K562 (cell line): ENCODE measurements around the gene PKLR. TPM values are rescaled to one million over a fixed set of nuclear protein-coding genes. Genes with fewer than 3 reads are reported as not detected.
A peak's percentile ranks its signal among the peaks of the same experiment; 100 is the strongest.

Source experiments
- ARID2 ChIP-seq: fragments of 450-650 bp; IDR thresholded peaks from 2 replicates; pipeline ENCODE4 v1.6.1; 2017; ENCODE audit warnings: antibody characterized with exemption, mild to moderate bottlenecking
- CREB3L1 ChIP-seq: fragments of 450-650 bp; IDR thresholded peaks from 2 replicates; pipeline ENCODE4 v1.6.1; 2014; ENCODE audit warnings: low read depth, mild to moderate bottlenecking, moderate library complexity, borderline replicate concordance
- EP400 ChIP-seq: fragments of 450-650 bp; IDR thresholded peaks from 2 replicates; pipeline ENCODE4 v1.6.1; 2017; ENCODE audit warnings: antibody characterized with exemption, mild to moderate bottlenecking, moderate library complexity
- NCOA1 ChIP-seq: fragments of 450-650 bp; IDR thresholded peaks from 2 replicates; pipeline ENCODE4 v1.6.1; 2016; ENCODE audit warnings: low read depth
- NR2F6 ChIP-seq: fragments of 450-650 bp; formaldehyde crosslinking; IDR thresholded peaks from 2 replicates; pipeline ENCODE4 v1.4.0; 2020; ENCODE audit warnings: mild to moderate bottlenecking
- PHTF2 ChIP-seq: fragments of 250-450 bp; sonication (Bioruptor Pico); IDR thresholded peaks from 2 replicates; pipeline ENCODE4 v1.5.0; 2021; ENCODE audit warnings: mild to moderate bottlenecking
- PTBP1 ChIP-seq: fragments of 200-400 bp; formaldehyde crosslinking; IDR thresholded peaks from 2 replicates; pipeline ENCODE4 v1.6.1; 2017; ENCODE audit warnings: low read depth, low read length
- RFX1 ChIP-seq: fragments of 450-650 bp; IDR thresholded peaks from 2 replicates; pipeline ENCODE4 v1.6.1; 2016; ENCODE audit warnings: mild to moderate bottlenecking, moderate library complexity
- TFE3 ChIP-seq: fragments of 450-650 bp; formaldehyde crosslinking; IDR thresholded peaks from 2 replicates; pipeline ENCODE4 v1.4.0; 2020; ENCODE audit warnings: mild to moderate bottlenecking, mixed read lengths
- TRIM25 ChIP-seq: fragments of 450-650 bp; IDR thresholded peaks from 2 replicates; pipeline ENCODE4 v1.7.0; 2016; ENCODE audit warnings: borderline replicate concordance
- ZBTB9 ChIP-seq: fragments of 450-650 bp; formaldehyde crosslinking; IDR thresholded peaks from 2 replicates; pipeline ENCODE4 v1.4.0; 2020; ENCODE audit warnings: mild to moderate bottlenecking, moderate library complexity
- ZNF224 ChIP-seq: sonication (generic); formaldehyde crosslinking; IDR thresholded peaks from 2 replicates; pipeline ENCODE4 v1.8.0; 2022; ENCODE audit warnings: mild to moderate bottlenecking, missing genetic modification reagents
- ZNF75A ChIP-seq: fragments of 450-650 bp; formaldehyde crosslinking; IDR thresholded peaks from 2 replicates; pipeline ENCODE4 v1.4.0; 2020; ENCODE audit warnings: mild to moderate bottlenecking
- ZNF76 ChIP-seq: fragments of 250-450 bp; sonication (Bioruptor Pico); IDR thresholded peaks from 2 replicates; pipeline ENCODE4 v1.4.0; 2020; ENCODE audit warnings: mild to moderate bottlenecking, moderate library complexity, borderline replicate concordance
- polyA plus RNA-seq, 8 experiments: library from polyadenylated mRNA; depleted of rRNA in 4 of 8; stranded (reverse) in 5 of 8; unstranded in 3 of 8; fragments of >200 nt; fragmentation: Nextera tagmentation in 2 of 8; fragmentation: Illumina TruSeq in 1 of 8; extraction: Ambion mirVana in 2 of 8; extraction: Trizol in 1 of 8; gene quantifications; 2 replicates each; pipeline versions ENCODE4 v1.2.1 to v1.2.3, GENCODE V29; 2011 to 2014; ENCODE audit warnings: inconsistent platforms in 1 of 8, missing spikeins in 1 of 8
- total RNA-seq, 7 experiments: library from RNA; depleted of rRNA in 6 of 7; stranded (reverse); fragments of >200 nt in 6 of 7; fragmentation: Illumina TruSeq in 2 of 7; extraction: Trizol in 2 of 7; gene quantifications; 2 replicates each; pipeline versions ENCODE4 v1.2.1 to v1.2.3, GENCODE V29; 2011 to 2021; ENCODE audit warnings: low replicate concordance in 1 of 7
- TF ChIP-seq, protein P1 (sequence below): sonication (generic); formaldehyde crosslinking; IDR thresholded peaks from 2 replicates; pipeline ENCODE4 v1.8.0; 2022; ENCODE audit warnings: mild to moderate bottlenecking, missing genetic modification reagents
- TF ChIP-seq, protein P2 (sequence below): fragments of 200-800 bp; sonication (Bioruptor generic); IDR thresholded peaks from 2 replicates; pipeline ENCODE4 v1.6.1; 2017; ENCODE audit warnings: missing genetic modification characterization, missing compliant biosample characterization

PKLR gene
- total and polyA plus RNA-seq, 9 of the 15 experiments (the other 6 are each of a cell fraction or from before 2014, with no cell fraction given): 10.7 to 78.4 (median 38.2) TPM

GRCh38 chr1:155307247-155307740, 6.1 kb upstream of the PKLR start (continued):
- TF ChIP-seq TRIM25: no peak
- TF ChIP-seq PHTF2: peak; percentile 83; the same call in 1 of the 2 replicates
- TF ChIP-seq ZNF224 (CRISPR knock-in tag): no peak
- no peak; the same call in 1 of the 2 replicates for TF ChIP-seq EP400
- TF ChIP-seq NCOA1: no peak
- no peak for TF ChIP-seq PTBP1
- peak; percentile 98 for TF ChIP-seq ZBTB9 (CRISPR knock-in tag)
- TF ChIP-seq, protein P1, sequence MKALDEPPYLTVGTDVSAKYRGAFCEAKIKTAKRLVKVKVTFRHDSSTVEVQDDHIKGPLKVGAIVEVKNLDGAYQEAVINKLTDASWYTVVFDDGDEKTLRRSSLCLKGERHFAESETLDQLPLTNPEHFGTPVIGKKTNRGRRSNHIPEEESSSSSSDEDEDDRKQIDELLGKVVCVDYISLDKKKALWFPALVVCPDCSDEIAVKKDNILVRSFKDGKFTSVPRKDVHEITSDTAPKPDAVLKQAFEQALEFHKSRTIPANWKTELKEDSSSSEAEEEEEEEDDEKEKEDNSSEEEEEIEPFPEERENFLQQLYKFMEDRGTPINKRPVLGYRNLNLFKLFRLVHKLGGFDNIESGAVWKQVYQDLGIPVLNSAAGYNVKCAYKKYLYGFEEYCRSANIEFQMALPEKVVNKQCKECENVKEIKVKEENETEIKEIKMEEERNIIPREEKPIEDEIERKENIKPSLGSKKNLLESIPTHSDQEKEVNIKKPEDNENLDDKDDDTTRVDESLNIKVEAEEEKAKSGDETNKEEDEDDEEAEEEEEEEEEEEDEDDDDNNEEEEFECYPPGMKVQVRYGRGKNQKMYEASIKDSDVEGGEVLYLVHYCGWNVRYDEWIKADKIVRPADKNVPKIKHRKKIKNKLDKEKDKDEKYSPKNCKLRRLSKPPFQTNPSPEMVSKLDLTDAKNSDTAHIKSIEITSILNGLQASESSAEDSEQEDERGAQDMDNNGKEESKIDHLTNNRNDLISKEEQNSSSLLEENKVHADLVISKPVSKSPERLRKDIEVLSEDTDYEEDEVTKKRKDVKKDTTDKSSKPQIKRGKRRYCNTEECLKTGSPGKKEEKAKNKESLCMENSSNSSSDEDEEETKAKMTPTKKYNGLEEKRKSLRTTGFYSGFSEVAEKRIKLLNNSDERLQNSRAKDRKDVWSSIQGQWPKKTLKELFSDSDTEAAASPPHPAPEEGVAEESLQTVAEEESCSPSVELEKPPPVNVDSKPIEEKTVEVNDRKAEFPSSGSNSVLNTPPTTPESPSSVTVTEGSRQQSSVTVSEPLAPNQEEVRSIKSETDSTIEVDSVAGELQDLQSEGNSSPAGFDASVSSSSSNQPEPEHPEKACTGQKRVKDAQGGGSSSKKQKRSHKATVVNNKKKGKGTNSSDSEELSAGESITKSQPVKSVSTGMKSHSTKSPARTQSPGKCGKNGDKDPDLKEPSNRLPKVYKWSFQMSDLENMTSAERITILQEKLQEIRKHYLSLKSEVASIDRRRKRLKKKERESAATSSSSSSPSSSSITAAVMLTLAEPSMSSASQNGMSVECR (CRISPR knock-in tag): no peak
- TF ChIP-seq NR2F6: no peak
- TF ChIP-seq TFE3 (CRISPR knock-in tag): no peak
- no peak for TF ChIP-seq RFX1
- peak; percentile 98 for TF ChIP-seq ZNF76
- no peak for TF ChIP-seq CREB3L1
- TF ChIP-seq, protein P2, sequence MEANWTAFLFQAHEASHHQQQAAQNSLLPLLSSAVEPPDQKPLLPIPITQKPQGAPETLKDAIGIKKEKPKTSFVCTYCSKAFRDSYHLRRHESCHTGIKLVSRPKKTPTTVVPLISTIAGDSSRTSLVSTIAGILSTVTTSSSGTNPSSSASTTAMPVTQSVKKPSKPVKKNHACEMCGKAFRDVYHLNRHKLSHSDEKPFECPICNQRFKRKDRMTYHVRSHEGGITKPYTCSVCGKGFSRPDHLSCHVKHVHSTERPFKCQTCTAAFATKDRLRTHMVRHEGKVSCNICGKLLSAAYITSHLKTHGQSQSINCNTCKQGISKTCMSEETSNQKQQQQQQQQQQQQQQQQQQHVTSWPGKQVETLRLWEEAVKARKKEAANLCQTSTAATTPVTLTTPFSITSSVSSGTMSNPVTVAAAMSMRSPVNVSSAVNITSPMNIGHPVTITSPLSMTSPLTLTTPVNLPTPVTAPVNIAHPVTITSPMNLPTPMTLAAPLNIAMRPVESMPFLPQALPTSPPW (CRISPR knock-in tag): peak; percentile 47
- no peak for TF ChIP-seq ARID2
- peak; percentile 65; the same call in 1 of the 2 replicates for TF ChIP-seq ZNF75A (CRISPR knock-in tag)
